Retinal pigment epithelial cell (primary cell): ENCODE measurements around the gene DYNLT1.
A peak's percentile ranks its signal among the peaks of the same experiment; 100 is the strongest.

Source experiments
- DNase-seq: peaks from one replicate; pipeline ENCODE4 v3.0.0-alpha.2; 2010; ENCODE audit warnings: low read depth
- H3K4me3 ChIP-seq: 2 replicates; pipeline ENCODE4 v1.5.1; 2011; ENCODE audit warnings: mild to moderate bottlenecking, low read length, control low read depth, moderate library complexity
- CTCF ChIP-seq: conservative IDR thresholded peaks from 2 replicates; pipeline ENCODE4 v1.5.1; 2011; ENCODE audit warnings: low read depth, low read length, control low read depth, inconsistent platforms

Gene DYNLT1

DNA sequence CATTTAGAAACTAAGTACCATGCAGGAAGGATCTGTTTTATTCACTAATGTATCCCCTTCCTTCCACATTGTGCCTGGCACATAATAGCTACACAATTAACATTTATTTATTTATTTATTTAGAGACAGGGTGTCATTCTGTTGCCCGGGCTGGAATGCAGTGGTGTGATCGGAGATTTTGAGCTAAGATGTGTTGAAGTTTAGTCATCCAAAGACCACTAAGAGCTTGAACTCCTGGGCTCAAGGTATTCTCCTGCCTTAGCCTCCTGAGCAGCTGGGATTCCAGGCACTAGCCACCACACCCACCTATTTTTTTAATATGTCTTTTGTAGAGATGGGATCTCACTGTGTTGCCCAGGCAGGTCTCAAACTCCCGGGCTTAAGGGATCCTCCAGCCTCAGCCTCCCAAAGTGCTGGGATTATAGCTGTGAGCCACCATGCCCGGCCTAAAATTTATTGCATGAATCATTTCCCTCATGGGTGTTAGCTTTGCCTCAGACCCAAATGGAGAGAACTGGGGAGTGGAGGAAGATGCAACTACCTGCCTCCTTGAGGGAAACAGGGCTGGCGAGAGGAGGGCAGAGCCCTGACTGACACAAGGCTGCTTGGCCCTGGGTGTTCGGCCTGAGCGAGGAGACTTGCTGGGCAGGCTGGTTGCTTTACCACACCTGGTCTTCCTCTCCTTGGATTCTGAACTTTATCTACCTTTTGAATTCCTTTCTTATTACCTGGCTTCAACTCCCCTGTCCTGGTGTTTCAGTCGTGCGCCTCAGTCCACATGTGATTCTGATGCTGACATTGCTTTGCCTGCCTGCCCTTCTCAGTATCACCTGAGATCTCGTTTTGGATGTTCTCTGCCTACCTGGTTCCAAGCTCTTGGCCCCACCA, 1.7 kb upstream of the DYNLT1 start:
- DNase-seq = no peak
- no peak overlapping the region for H3K4me3 ChIP-seq
- TF ChIP-seq CTCF = no peak

DNA sequence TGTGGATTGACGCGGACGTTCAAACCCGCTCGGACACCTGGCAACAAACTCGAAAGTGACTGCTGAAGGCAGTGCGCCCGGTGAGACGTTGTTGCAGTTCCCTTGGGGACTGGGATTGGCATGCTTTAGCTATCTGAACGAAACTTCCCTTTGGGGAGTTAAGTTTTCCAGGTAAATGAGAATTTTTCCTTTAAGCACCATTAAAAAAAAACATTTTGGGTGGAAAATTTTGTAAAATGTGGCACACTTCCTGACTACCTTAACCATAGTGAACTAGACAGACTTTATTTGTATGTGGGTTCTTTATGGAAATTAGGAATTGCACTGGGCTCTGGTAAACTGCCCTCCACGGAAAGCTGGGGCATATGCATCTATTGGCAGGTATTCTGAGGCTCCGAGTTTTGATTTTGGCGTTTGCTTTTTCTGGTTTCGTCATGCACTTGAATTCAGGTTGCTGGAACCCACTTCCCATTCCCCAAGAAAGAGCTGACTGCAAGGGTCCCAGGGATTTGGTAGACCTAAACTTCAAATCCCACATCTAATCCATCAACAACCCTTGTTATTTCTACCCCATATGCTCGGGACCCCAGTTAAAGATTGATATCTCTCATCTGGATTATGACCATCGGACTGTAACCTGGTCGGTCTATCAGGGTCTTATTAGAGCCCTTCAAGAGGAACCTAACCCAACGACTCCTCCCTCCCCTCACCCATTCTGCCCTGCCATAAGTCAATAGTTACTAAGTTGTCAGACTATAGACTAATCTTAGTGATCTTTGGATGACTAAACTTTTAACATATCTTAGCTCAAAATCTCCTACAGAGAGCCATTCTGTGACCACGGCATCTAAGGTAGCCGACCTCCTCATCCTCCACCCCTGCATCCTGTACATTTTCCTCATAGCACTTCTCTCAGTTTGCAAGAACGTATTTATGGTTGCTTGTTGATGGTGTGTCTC, 800 bp upstream of the DYNLT1 start:
- TF ChIP-seq CTCF = no peak
- no peak for DNase-seq
- peak overlapping the region; percentile 75 for H3K4me3 ChIP-seq

DNA sequence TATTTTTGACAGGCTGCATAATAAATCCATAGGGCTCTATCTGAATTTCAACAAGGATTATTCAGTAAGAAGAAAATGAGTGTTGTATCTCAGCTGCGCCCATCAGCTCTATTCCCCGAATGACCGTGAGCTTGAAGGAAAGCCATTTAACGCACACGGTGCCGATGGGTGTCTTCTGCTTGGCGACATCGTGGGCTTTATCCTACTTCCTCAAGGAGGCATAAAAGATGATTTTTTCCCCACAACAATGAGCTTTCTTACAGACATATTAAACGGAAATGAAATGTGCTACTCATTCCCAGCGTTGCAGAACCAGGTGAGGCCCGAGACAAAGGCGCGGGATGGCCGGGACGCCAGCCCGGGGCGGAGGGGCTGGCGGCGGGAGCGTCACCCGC, 710 bp downstream of the DYNLT1 start:
- TF ChIP-seq CTCF = no peak
- peak overlapping the region; percentile 75 for H3K4me3 ChIP-seq
- DNase-seq = no peak

- no peak for TF ChIP-seq CTCF
- DNase-seq = peak; percentile 76
- H3K4me3 ChIP-seq = peak overlapping the region; percentile 19
Observed at GRCh38 chr6:158642097-158642601, 2.4 kb downstream of the DYNLT1 start.

- no peak for TF ChIP-seq CTCF
- no peak for DNase-seq
- H3K4me3 ChIP-seq = no peak overlapping the region
Observed at GRCh38 chr6:158640519-158640918, 4.0 kb downstream of the DYNLT1 start.

DNA sequence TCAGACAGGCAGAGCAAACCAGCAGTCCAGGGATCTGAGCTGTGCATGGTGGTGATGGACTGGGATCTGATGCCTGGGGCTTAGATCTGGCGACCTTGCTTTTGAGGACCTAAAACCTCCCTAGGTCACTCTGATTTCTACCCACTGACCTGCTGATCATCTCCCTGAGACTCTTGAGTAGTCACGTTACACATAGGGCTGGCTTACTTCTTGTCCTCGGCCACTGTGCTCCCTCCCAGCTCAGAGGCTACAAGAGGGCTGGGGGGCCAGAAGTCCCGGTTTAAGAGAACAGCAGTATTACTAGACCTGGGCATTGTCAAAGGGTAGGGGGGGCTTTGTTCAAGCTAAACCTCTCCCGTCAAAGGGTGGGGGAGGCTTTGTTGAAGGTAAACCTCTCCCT, 5.5 kb downstream of the DYNLT1 start:
- no peak overlapping the region for H3K4me3 ChIP-seq
- no peak for TF ChIP-seq CTCF
- DNase-seq = no peak
